ENCODE measurements around the gene TREM2. TPM values are rescaled to one million over a fixed set of nuclear protein-coding genes. Genes with fewer than 3 reads are reported as not detected.

The TREM2 gene
- polyA plus RNA-seq, 2 donors: 0.49 to 0.84 TPM

Other genes with a start within 250 kb of the TREM2 start
- 1 to 10 TPM in 1 of 2 donors, under 1 TPM in 1; 0.82 to 1.1 TPM for gene UNC5CL, start 123.9 kb downstream of the TREM2 start, polyA plus RNA-seq
- gene TSPO2, start 120.6 kb downstream of the TREM2 start, polyA plus RNA-seq: under 1 TPM in 1 of 2 donors, not detected in 1; 0.04 TPM
- under 1 TPM in 1 of 2 donors, not detected in 1; 0.19 TPM for gene APOBEC2, start 109.9 kb downstream of the TREM2 start, polyA plus RNA-seq
- gene OARD1, start 90.8 kb downstream of the TREM2 start, polyA plus RNA-seq: 10 to 100 TPM; 23.7 to 24.4 TPM
- gene NFYA, start 90.1 kb downstream of the TREM2 start, polyA plus RNA-seq: 1 to 10 TPM; 5.5 to 6.5 TPM
- gene TREML1, start 8.8 kb downstream of the TREM2 start, polyA plus RNA-seq: under 1 TPM; 0.06 to 0.07 TPM
- gene TREML2, start 38.0 kb upstream of the TREM2 start, polyA plus RNA-seq: under 1 TPM in 1 of 2 donors, not detected in 1; 0.01 TPM
- not detected for gene TREML4, start 65.2 kb upstream of the TREM2 start, polyA plus RNA-seq
- under 1 TPM; 0.15 to 0.43 TPM for gene TREM1, start 123.6 kb upstream of the TREM2 start, polyA plus RNA-seq
- not detected for gene NCR2, start 172.5 kb upstream of the TREM2 start, polyA plus RNA-seq

All from esophagus (tissue), 2 donors.